Measurements from ENCODE around the gene SAPCD2. TPM values are rescaled to one million over a fixed set of nuclear protein-coding genes. Genes with fewer than 3 reads are reported as not detected.
A peak's percentile ranks its signal among the peaks of the same experiment; 100 is the strongest.

The SAPCD2 gene
- total and polyA plus RNA-seq, 9 of the 15 experiments (the other 6 are each of a cell fraction or from before 2014, with no cell fraction given): 3.4 to 91.8 (median 18.8) TPM

GRCh38 chr9:137114613-137115393 is 44.4 kb upstream of the SAPCD2 start, which contains the start of gene DPP7 (continued):
- TF ChIP-seq MED1 (CRISPR knock-in tag; IDR thresholded peaks at IDR 0.05; ENCODE audit: borderline replicate concordance) (no peak), ZNF75A (CRISPR knock-in tag; IDR thresholded peaks at IDR 0.05) (no peak), E2F6 (IDR thresholded peaks at IDR 0.05; ENCODE audit: borderline replicate concordance in 1 of 2, extremely low read depth in 1 of 2, insufficient read depth in 1 of 2, insufficient read length in 1 of 2, low read depth in 1 of 2, low read length in 1 of 2, poor library complexity in 1 of 2, severe bottlenecking in 1 of 2) (peak; percentile 97 to 99), ELF2 (CRISPR knock-in tag; IDR thresholded peaks at IDR 0.05) (no peak), HMG20B (CRISPR knock-in tag; IDR thresholded peaks at IDR 0.05) (no peak), ZSCAN29 (IDR thresholded peaks at IDR 0.05) (no peak), SAFB (IDR thresholded peaks at IDR 0.05; ENCODE audit: borderline replicate concordance, low read depth, low read length) (peak; percentile 85)

- in situ Hi-C loops (cut with MboI): no loop called here
- Histone ChIP-seq H3K4me1 (replicated peaks in 1 of 2; ENCODE audit: control insufficient read depth in 2 of 2, insufficient read depth in 2 of 2, low read length in 2 of 2) (peaks cover 18 to 77% of the 10 kb centered on the region in 2 experiments), H3K36me3 (ENCODE audit: control insufficient read depth, insufficient read depth, low read length) (peaks cover 44% of the 10 kb centered on the region; the same call in 2 of the 3 replicates), H3K4me2 (ENCODE audit: insufficient read depth, low read length) (peak overlapping the region; percentile 61; the same call in 1 of the 2 replicates), H3K9me3 (replicated peaks; ENCODE audit: control insufficient read depth, insufficient read depth, low read depth, low read length) (no peaks in the 10 kb centered on the region), H4K20me1 (replicated peaks; ENCODE audit: control insufficient read depth, insufficient read depth, low read length) (no peaks in the 10 kb centered on the region), H3K79me2 (ENCODE audit: control insufficient read depth, insufficient read depth, low read length) (peaks cover 27% of the 10 kb centered on the region), H3K27ac (ENCODE audit: extremely low read depth, low read depth, low read length) (peak overlapping the region; percentile 76; the same call in 2 of the 3 replicates), H3K9me1 (ENCODE audit: control insufficient read depth, insufficient read depth, low read length) (no peaks in the 10 kb centered on the region), H3K27me3 (ENCODE audit: control insufficient read depth in 2 of 2, insufficient read depth in 2 of 2, low read length in 2 of 2) (no peaks in the 10 kb centered on the region), H2AFZ (ENCODE audit: low read depth, low read length) (peak overlapping the region; percentile 94; the same call in 1 of the 2 replicates), H3K4me3 (peak overlapping the region; percentile 72), H3K9ac (ENCODE audit: insufficient read depth in 1 of 2, low read depth in 2 of 2, low read length in 2 of 2) (peak overlapping the region; percentile 61 to 90)
- DNase-seq (ENCODE audit: extremely low read depth in 1 of 4, low spot score in 3 of 4) (peak in 1 of 4 experiments; percentile 50), ATAC-seq (peak; percentile 5), FAIRE-seq (no peak)
- POLR2A ChIA-PET: interaction anchor here (0.6 to 1.0 kb wide), 6 partner anchors 9 to 127 kb away, joined by 3 to 4 read pairs (median 4); partner anchors contain the start of gene TUBB4B
- no peak for TF ChIP-seq FIP1L1 (IDR thresholded peaks at IDR 0.05; ENCODE audit: low read depth, low read length, poor library complexity, severe bottlenecking)
- TF ChIP-seq ZBTB7A (IDR thresholded peaks at IDR 0.05; ENCODE audit: borderline replicate concordance, control insufficient read depth, low read depth, low read length): 0 out of 2 replicates have a peak, but pooled peaks have one; percentile 68
- 2% methylated on average over 22 of the region's 45 CpGs for WGBS (ENCODE audit: insufficient coverage, low coverage, missing lambda C conversion rate)
- BruUV-seq (replicated peaks): no TSS peak
- intact Hi-C loops (cut with micrococcal nuclease): no loop called here
- CTCF ChIA-PET (ENCODE audit: low intra/inter-chr PET ratio): no interaction called here
Observed at GRCh38 chr9:137114220-137114612, 43.9 kb upstream of the SAPCD2 start.

Measured in K562 (cell line).